ENCODE results near the gene PIP5K1C.
"Not testable (repeated sequence)": the region's sequence is repeated elsewhere in the genome, so short reads cannot be mapped to it uniquely, and the experiment has no call there.

The PIP5K1C gene

GRCh38 chr19:3642987-3643673 lies 57.1 kb downstream of the PIP5K1C start:
- no peak for DNase-seq

- DNase-seq: no peak
Measured at GRCh38 chr19:3642296-3642695, 58.0 kb downstream of the PIP5K1C start.

GRCh38 chr19:3641515-3642269 lies 58.6 kb downstream of the PIP5K1C start:
- DNase-seq: no peak

GRCh38 chr19:3639479-3639878 lies 60.8 kb downstream of the PIP5K1C start:
- DNase-seq: no peak

- no peak for DNase-seq
Measured at GRCh38 chr19:3638208-3639193, 61.8 kb downstream of the PIP5K1C start.

GRCh38 chr19:3637621-3638020 lies 62.6 kb downstream of the PIP5K1C start:
- no peak for DNase-seq

GRCh38 chr19:3636962-3637361 lies 63.3 kb downstream of the PIP5K1C start:
- DNase-seq: no peak

GRCh38 chr19:3636506-3636905 lies 63.8 kb downstream of the PIP5K1C start:
- DNase-seq: no peak

- DNase-seq: no peak
Measured at GRCh38 chr19:3634496-3635045, 65.7 kb downstream of the PIP5K1C start.

- DNase-seq: no peak
Measured at GRCh38 chr19:3633559-3633988, 66.7 kb downstream of the PIP5K1C start.

- DNase-seq: no peak
Measured at GRCh38 chr19:3632739-3633558, 67.3 kb downstream of the PIP5K1C start.

GRCh38 chr19:3632098-3632497 lies 68.2 kb downstream of the PIP5K1C start:
- DNase-seq: no peak

- DNase-seq: no peak
Measured at GRCh38 chr19:3631053-3631861, 69.0 kb downstream of the PIP5K1C start.

GRCh38 chr19:3628766-3629165 lies 71.5 kb downstream of the PIP5K1C start:
- not testable (repeated sequence) for DNase-seq

- DNase-seq: no peak
Measured at GRCh38 chr19:3627351-3627723, 72.9 kb downstream of the PIP5K1C start.

GRCh38 chr19:3626473-3627350 lies 73.6 kb downstream of the PIP5K1C start, which contains the start of gene CACTIN:
Gene CACTIN (minus strand): TSS chr19:3626790. CDS start chr19:3626762, 28 bp downstream.
- peak; percentile 96 for DNase-seq

GRCh38 chr19:3625996-3626472 lies 74.2 kb downstream of the PIP5K1C start:
- DNase-seq: no peak

- DNase-seq: no peak
Measured at GRCh38 chr19:3623716-3624115, 76.6 kb downstream of the PIP5K1C start.

GRCh38 chr19:3622224-3622623 lies 78.0 kb downstream of the PIP5K1C start:
- DNase-seq: no peak

GRCh38 chr19:3621689-3622088 lies 78.6 kb downstream of the PIP5K1C start:
- no peak for DNase-seq

Measured in NCI-H226 (cell line).